ENCODE data around the gene CEACAM5. TPM values are rescaled to one million over a fixed set of nuclear protein-coding genes. Genes with fewer than 3 reads are reported as not detected.

Gene CEACAM5
- total RNA-seq, 1 experiment from 2014 or later: 1.3 TPM

GRCh38 chr19:41740415-41741243 is 32.2 kb downstream of the CEACAM5 start:
- TSS peak; percentile 27 for BruUV-seq (replicated peaks)
- Mint-ChIP-seq H3K27me3 (ENCODE audit: insufficient read depth, unreplicated experiment) (no peaks in the 10 kb centered on the region), H3K36me3 (ENCODE audit: insufficient read depth, unreplicated experiment) (no peaks in the 10 kb centered on the region), H3K9me3 (ENCODE audit: unreplicated experiment) (no peaks in the 10 kb centered on the region), H3K4me1 (ENCODE audit: low read depth, unreplicated experiment) (peaks cover 12% of the 10 kb centered on the region), H3K4me3 (ENCODE audit: unreplicated experiment) (no peak overlapping the region), H3K27ac (ENCODE audit: unreplicated experiment) (no peak overlapping the region)
- POLR2A ChIA-PET: no interaction called here
- H3K9me3 ChIP-seq: no peaks in the 10 kb centered on the region
- H3K4me1 ChIP-seq: peaks cover 26% of the 10 kb centered on the region
- no peak for TF ChIP-seq CTCF (IDR thresholded peaks at IDR 0.05; ENCODE audit: insufficient read depth in 1 of 2, low read depth in 1 of 2, low read length in 1 of 2, severe bottlenecking in 1 of 2, unreplicated experiment in 1 of 2)
- intact Hi-C loops (cut with micrococcal nuclease; ENCODE audit: unreplicated experiment): no loop called here
- no peak for DNase-seq
- CTCF ChIA-PET: interaction anchor here (1.1 to 1.3 kb wide), 2 partner anchors 34 kb away, joined by 3 to 4 read pairs; no protein-coding TSS in a partner anchor
- H3K27me3 ChIP-seq (replicated peaks; ENCODE audit: control insufficient read depth, insufficient read depth, low read length): no peaks in the 10 kb centered on the region
- H3K4me3 ChIP-seq (ENCODE audit: low read depth, low read length): no peak overlapping the region
- H3K36me3 ChIP-seq (ENCODE audit: control insufficient read depth, insufficient read depth, low read length): no peaks in the 10 kb centered on the region

DNA sequence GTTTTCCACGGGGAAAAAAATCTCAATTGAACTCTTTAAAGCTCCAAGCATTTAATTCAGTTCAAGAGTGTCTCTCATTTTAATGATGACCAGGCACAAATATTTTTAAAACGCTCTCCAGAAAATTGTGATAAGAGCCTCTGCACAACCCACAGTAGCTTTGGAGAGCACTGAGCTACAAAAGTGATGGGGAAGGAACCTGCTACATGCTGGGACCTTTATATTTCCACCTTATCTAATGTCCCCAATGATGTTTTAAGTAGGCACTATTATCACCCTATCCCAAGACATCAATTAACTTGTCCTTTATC is 32.8 kb downstream of the CEACAM5 start:
- no peak for TF ChIP-seq CTCF (IDR thresholded peaks at IDR 0.05; ENCODE audit: insufficient read depth in 1 of 2, low read depth in 1 of 2, low read length in 1 of 2, severe bottlenecking in 1 of 2, unreplicated experiment in 1 of 2)
- Mint-ChIP-seq H3K4me3 (ENCODE audit: unreplicated experiment) (no peak overlapping the region), H3K4me1 (ENCODE audit: low read depth, unreplicated experiment) (peaks cover 17% of the 10 kb centered on the region), H3K27ac (ENCODE audit: unreplicated experiment) (no peak overlapping the region), H3K27me3 (ENCODE audit: insufficient read depth, unreplicated experiment) (no peaks in the 10 kb centered on the region), H3K9me3 (ENCODE audit: unreplicated experiment) (no peaks in the 10 kb centered on the region), H3K36me3 (ENCODE audit: insufficient read depth, unreplicated experiment) (no peaks in the 10 kb centered on the region)
- no peak for DNase-seq
- intact Hi-C loops (cut with micrococcal nuclease; ENCODE audit: unreplicated experiment): no loop called here
- H3K27me3 ChIP-seq (replicated peaks; ENCODE audit: control insufficient read depth, insufficient read depth, low read length): no peaks in the 10 kb centered on the region
- H3K9me3 ChIP-seq: no peaks in the 10 kb centered on the region
- CTCF ChIA-PET: interaction anchor here (1.3 kb wide), 1 partner anchor 34 kb away, joined by 3 read pairs; no protein-coding TSS in a partner anchor
- peaks cover 23% of the 10 kb centered on the region for H3K4me1 ChIP-seq
- H3K36me3 ChIP-seq (ENCODE audit: control insufficient read depth, insufficient read depth, low read length): no peaks in the 10 kb centered on the region
- POLR2A ChIA-PET: no interaction called here
- no TSS peak for BruUV-seq (replicated peaks)
- no peak overlapping the region for H3K4me3 ChIP-seq (ENCODE audit: low read depth, low read length)

- Histone ChIP-seq H3K36me3 (ENCODE audit: control insufficient read depth, insufficient read depth, low read length) (no peaks in the 10 kb centered on the region), H3K4me3 (ENCODE audit: low read depth, low read length) (no peak overlapping the region), H3K9me3 (no peaks in the 10 kb centered on the region), H3K27me3 (replicated peaks; ENCODE audit: control insufficient read depth, insufficient read depth, low read length) (no peaks in the 10 kb centered on the region), H3K4me1 (peaks cover 25% of the 10 kb centered on the region; the same call in 1 of the 2 replicates)
- no peaks in the 10 kb centered on the region for H3K9me3 Mint-ChIP-seq (ENCODE audit: unreplicated experiment)
- no peak overlapping the region for H3K27ac Mint-ChIP-seq (ENCODE audit: unreplicated experiment)
- TF ChIP-seq CTCF (IDR thresholded peaks at IDR 0.05; ENCODE audit: insufficient read depth in 1 of 2, low read depth in 1 of 2, low read length in 1 of 2, severe bottlenecking in 1 of 2, unreplicated experiment in 1 of 2): no peak
- no peak for DNase-seq
- no TSS peak for BruUV-seq (replicated peaks)
- peaks cover 20% of the 10 kb centered on the region for H3K4me1 Mint-ChIP-seq (ENCODE audit: low read depth, unreplicated experiment)
- ChIA-PET CTCF (interaction anchor here (3.9 kb wide), 1 partner anchor 38 kb away, joined by 38 read pairs; no protein-coding TSS in a partner anchor), POLR2A (no interaction called here)
- no peaks in the 10 kb centered on the region for H3K36me3 Mint-ChIP-seq (ENCODE audit: insufficient read depth, unreplicated experiment)
- intact Hi-C loops (cut with micrococcal nuclease; ENCODE audit: unreplicated experiment): loop anchor here (5.0 kb wide), 1 partner anchor 103 kb away; no protein-coding TSS in a partner anchor
- H3K27me3 Mint-ChIP-seq (ENCODE audit: insufficient read depth, unreplicated experiment): no peaks in the 10 kb centered on the region
- no peak overlapping the region for H3K4me3 Mint-ChIP-seq (ENCODE audit: unreplicated experiment)
These were observed 36.4 kb downstream of the CEACAM5 start for GRCh38 chr19:41744850-41745249.
